ENCODE results near the gene STMN1.

DNA sequence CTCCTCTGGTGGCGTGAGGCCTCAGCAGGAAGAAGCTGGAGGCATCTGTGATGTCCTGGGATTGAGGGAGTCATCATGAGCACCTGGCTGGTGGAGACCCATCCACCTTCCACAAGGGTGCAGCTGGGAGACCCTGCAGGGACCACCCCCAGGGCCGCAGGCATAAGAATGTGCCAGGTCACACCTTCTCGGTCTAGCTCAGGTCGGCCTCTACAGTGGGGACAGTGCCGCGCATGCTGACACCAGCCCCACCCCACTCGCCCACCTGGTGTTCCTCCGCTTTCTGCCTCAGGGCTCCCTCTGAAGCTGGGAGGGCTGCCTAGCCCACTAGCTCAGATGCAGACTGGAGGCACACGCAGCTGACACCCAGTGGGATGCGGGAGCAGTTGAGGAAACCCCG, 25.0 kb downstream of the STMN1 start:
- TF ChIP-seq, protein P1, sequence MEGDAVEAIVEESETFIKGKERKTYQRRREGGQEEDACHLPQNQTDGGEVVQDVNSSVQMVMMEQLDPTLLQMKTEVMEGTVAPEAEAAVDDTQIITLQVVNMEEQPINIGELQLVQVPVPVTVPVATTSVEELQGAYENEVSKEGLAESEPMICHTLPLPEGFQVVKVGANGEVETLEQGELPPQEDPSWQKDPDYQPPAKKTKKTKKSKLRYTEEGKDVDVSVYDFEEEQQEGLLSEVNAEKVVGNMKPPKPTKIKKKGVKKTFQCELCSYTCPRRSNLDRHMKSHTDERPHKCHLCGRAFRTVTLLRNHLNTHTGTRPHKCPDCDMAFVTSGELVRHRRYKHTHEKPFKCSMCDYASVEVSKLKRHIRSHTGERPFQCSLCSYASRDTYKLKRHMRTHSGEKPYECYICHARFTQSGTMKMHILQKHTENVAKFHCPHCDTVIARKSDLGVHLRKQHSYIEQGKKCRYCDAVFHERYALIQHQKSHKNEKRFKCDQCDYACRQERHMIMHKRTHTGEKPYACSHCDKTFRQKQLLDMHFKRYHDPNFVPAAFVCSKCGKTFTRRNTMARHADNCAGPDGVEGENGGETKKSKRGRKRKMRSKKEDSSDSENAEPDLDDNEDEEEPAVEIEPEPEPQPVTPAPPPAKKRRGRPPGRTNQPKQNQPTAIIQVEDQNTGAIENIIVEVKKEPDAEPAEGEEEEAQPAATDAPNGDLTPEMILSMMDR (conservative IDR thresholded peaks at IDR 0.05; ENCODE audit: low read length) = no peak
- TF ChIP-seq EZH2phosphoT487 (IDR thresholded peaks at IDR 0.05; ENCODE audit: borderline replicate concordance) = no peak

Data from Loucy (cell line).